Endodermal cell (in vitro differentiated cells): ENCODE measurements around the gene ARID3B. TPM values are rescaled to one million over a fixed set of nuclear protein-coding genes. Genes with fewer than 3 reads are reported as not detected.

Experiments
- DNase-seq: peaks from one replicate; pipeline ENCODE4 v3.0.0-alpha.2; 2017
- H3K27ac ChIP-seq: 2 replicates; pipeline ENCODE4 v1.5.1; 2013; ENCODE audit warnings: mild to moderate bottlenecking, low read depth, low read length, moderate library complexity
- H3K27me3 ChIP-seq: 2 replicates; pipeline ENCODE4 v1.6.1; 2013; ENCODE audit warnings: mild to moderate bottlenecking, low read length, moderate library complexity; ENCODE audit not compliant: insufficient read depth, control insufficient read depth, poor library complexity, severe bottlenecking
- H3K36me3 ChIP-seq: 2 replicates; pipeline ENCODE4 v1.7.0; 2013; ENCODE audit warnings: mild to moderate bottlenecking, low read length, moderate library complexity; ENCODE audit not compliant: control insufficient read depth, insufficient read depth
- H3K4me1 ChIP-seq: one replicate; pipeline ENCODE4 v1.7.0; 2013; ENCODE audit warnings: low read length; ENCODE audit not compliant: control insufficient read depth, insufficient read depth
- H3K4me3 ChIP-seq: 2 replicates; pipeline ENCODE4 v1.5.1; 2013; ENCODE audit warnings: mild to moderate bottlenecking, low read length, moderate library complexity
- H3K9ac ChIP-seq: 2 replicates; pipeline ENCODE4 v1.6.1; 2013; ENCODE audit warnings: mild to moderate bottlenecking, low read length, moderate library complexity; ENCODE audit not compliant: poor library complexity, severe bottlenecking; ENCODE audit errors: extremely low read depth
- H3K9me3 ChIP-seq: 2 replicates; pipeline ENCODE4 v1.6.1; 2013; ENCODE audit warnings: mild to moderate bottlenecking, low read length, moderate library complexity; ENCODE audit not compliant: control insufficient read depth
- H3K27ac Mint-ChIP-seq: 2 replicates; pipeline ENCODE4 v1.8.0; 2020; ENCODE audit warnings: mixed read lengths
- H3K27me3 Mint-ChIP-seq: 2 replicates; pipeline ENCODE4 v1.8.0; 2021; ENCODE audit warnings: mild to moderate bottlenecking, mixed read lengths; ENCODE audit not compliant: insufficient read depth
- H3K36me3 Mint-ChIP-seq: 2 replicates; pipeline ENCODE4 v1.8.0; 2020; ENCODE audit warnings: low read depth, mixed read lengths
- H3K4me1 Mint-ChIP-seq: 2 replicates; pipeline ENCODE4 v1.8.0; 2020; ENCODE audit warnings: mixed read lengths
- H3K4me3 Mint-ChIP-seq: 2 replicates; pipeline ENCODE4 v1.8.0; 2020; ENCODE audit warnings: mild to moderate bottlenecking, moderate library complexity, mixed read lengths
- H3K9me3 Mint-ChIP-seq: 2 replicates; pipeline ENCODE4 v1.8.0; 2020; ENCODE audit warnings: mild to moderate bottlenecking, mixed read lengths
- CTCF ChIP-seq: fragments of 200-600 bp; sonication (generic); conservative IDR thresholded peaks from 2 replicates; pipeline ENCODE4 v1.5.0; 2021; ENCODE audit warnings: antibody characterized with exemption, mild to moderate bottlenecking
- WGBS, 2 experiments: methylation state at CpG; one replicate each; pipeline versions ENCODE4 v1.1.5 to v1.1.7; 2013; ENCODE audit warnings: missing lambda C conversion rate in 2 of 2, mixed read lengths in 1 of 2; ENCODE audit not compliant: insufficient coverage in 1 of 2, insufficient read length in 1 of 2; 5-methylcytosine and 5-hydroxymethylcytosine counted together
- total RNA-seq, 2 donors: library from RNA; stranded (reverse); fragmentation: NEBNext Ultra II Directional in 1 of 2; extraction: Animal tissue kit (Norgen Biotek cat#: 25700) in 1 of 2; gene quantifications; 2 replicates in 1 of 2; 3 replicates in 1 of 2; pipeline ENCODE4 v1.2.1, GENCODE V29; 2021

ARID3B gene
- total RNA-seq, 2 donors from 2014 or later, result 98.1 to 99.4 TPM

GRCh38 chr15:74598126-74598842 lies 57.3 kb downstream of the ARID3B start:
- Histone ChIP-seq H3K4me1 (no peaks in the 10 kb centered on the region), H3K9me3 (no peaks in the 10 kb centered on the region), H3K27me3 (no peaks in the 10 kb centered on the region), H3K27ac (peak overlapping the region; percentile 21), H3K36me3 (peaks cover 35% of the 10 kb centered on the region), H3K9ac (no peak overlapping the region), H3K4me3 (no peak overlapping the region)
- DNase-seq, result peak; percentile 96
- no peaks in the 10 kb centered on the region for H3K27me3 Mint-ChIP-seq
- WGBS, 2 experiments, result 82 to 89% methylated on average over 22 to 26 of the region's 26 CpGs
- H3K36me3 Mint-ChIP-seq, result peaks cover 40% of the 10 kb centered on the region
- peak overlapping the region; percentile 63 for H3K4me3 Mint-ChIP-seq
- no peaks in the 10 kb centered on the region for H3K9me3 Mint-ChIP-seq
- peaks cover 10% of the 10 kb centered on the region for H3K4me1 Mint-ChIP-seq
- H3K27ac Mint-ChIP-seq, result peak overlapping the region; percentile 93
- no peak for TF ChIP-seq CTCF

GRCh38 chr15:74599156-74599555 lies 58.1 kb downstream of the ARID3B start:
- WGBS, 2 experiments, result 95 to 96% methylated on average over 13 to 15 of the region's 15 CpGs
- H3K4me3 Mint-ChIP-seq, result peak overlapping the region; percentile 63
- DNase-seq, result no peak
- no peak overlapping the region for H3K9ac ChIP-seq
- H3K27me3 Mint-ChIP-seq, result no peaks in the 10 kb centered on the region
- H3K27ac ChIP-seq, result no peak overlapping the region
- H3K27me3 ChIP-seq, result no peaks in the 10 kb centered on the region
- no peaks in the 10 kb centered on the region for H3K9me3 ChIP-seq
- no peaks in the 10 kb centered on the region for H3K4me1 ChIP-seq
- peaks cover 10% of the 10 kb centered on the region for H3K4me1 Mint-ChIP-seq
- TF ChIP-seq CTCF, result no peak
- no peaks in the 10 kb centered on the region for H3K9me3 Mint-ChIP-seq
- H3K27ac Mint-ChIP-seq, result no peak overlapping the region
- peaks cover 32% of the 10 kb centered on the region for H3K36me3 Mint-ChIP-seq
- no peak overlapping the region for H3K4me3 ChIP-seq
- peaks cover 28% of the 10 kb centered on the region for H3K36me3 ChIP-seq

- peaks cover 12% of the 10 kb centered on the region for H3K36me3 ChIP-seq
- no peak overlapping the region for H3K4me3 Mint-ChIP-seq
- peaks cover 8% of the 10 kb centered on the region for H3K27me3 Mint-ChIP-seq
- H3K4me1 Mint-ChIP-seq, result peaks cover 5% of the 10 kb centered on the region
- no peak overlapping the region for H3K27ac ChIP-seq
- H3K27me3 ChIP-seq, result no peaks in the 10 kb centered on the region
- no peaks in the 10 kb centered on the region for H3K4me1 ChIP-seq
- no peaks in the 10 kb centered on the region for H3K9me3 ChIP-seq
- no peak overlapping the region for H3K9ac ChIP-seq
- no peaks in the 10 kb centered on the region for H3K9me3 Mint-ChIP-seq
- 86 to 90% methylated on average over 4 to 13 of the region's 13 CpGs for WGBS, 2 experiments
- TF ChIP-seq CTCF, result no peak
- H3K27ac Mint-ChIP-seq, result no peak overlapping the region
- peaks cover 12% of the 10 kb centered on the region for H3K36me3 Mint-ChIP-seq
- no peak for DNase-seq
- H3K4me3 ChIP-seq, result no peak overlapping the region
Measured at GRCh38 chr15:74603026-74603788, 62.2 kb downstream of the ARID3B start.
